T-helper 22 cell (primary cell): ENCODE data around the gene NECAB2.

ENCODE experiments used
- DNase-seq: peaks from one replicate; pipeline ENCODE4 v3.0.0-alpha.2; 2020; ENCODE audit warnings: low read depth

The NECAB2 gene

DNA sequence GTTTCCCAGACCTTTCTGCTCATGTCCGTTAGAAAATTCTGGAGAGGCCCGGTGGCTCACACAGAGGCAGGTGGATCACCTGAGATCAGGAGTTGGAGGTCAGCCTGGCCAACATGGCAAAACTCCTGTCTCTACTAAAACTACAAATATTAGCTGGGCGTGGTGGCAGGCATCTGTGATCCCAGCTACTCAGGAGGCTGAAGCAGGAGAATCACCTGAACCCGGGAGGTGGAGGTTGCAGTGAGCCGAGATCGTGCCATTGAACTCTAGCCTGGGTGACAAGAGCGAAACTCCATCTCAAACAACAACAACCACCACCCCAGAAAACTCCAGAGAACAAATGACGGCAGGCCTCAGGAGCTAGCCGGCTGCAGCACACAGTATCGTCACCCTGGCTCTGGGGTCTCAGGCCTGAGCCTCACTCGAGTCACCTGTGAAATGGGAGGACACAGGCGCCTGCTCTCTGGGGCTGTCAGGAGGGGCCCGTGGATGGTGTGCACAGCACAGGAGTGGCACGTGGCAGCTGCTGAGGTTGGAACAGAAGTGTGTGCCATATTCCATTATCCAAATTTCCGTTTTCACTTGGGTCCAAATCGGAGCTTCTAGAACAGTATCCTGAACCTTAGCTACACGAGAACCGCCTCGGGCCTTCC, 77.9 kb downstream of the NECAB2 start:
- no peak for DNase-seq

DNA sequence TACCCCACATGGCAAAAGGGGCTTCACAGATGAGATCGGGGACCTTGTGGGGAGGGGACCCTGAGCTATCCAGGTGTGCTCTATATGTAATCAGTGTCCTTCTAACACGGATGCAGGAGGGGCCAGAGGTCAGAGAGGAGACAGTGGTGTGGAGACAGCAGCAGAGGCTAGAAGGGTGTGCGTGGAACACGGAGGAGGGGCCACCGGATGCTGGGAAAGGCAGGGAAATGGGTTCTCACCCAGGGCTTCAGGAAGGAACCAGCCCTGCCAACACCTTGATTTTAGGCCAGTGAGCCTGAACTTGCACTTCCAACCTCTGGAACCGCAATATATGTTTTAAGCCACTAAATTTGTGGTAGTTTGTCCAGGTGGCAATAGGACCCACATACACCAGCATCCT, 79.2 kb downstream of the NECAB2 start:
- DNase-seq, result no peak

DNA sequence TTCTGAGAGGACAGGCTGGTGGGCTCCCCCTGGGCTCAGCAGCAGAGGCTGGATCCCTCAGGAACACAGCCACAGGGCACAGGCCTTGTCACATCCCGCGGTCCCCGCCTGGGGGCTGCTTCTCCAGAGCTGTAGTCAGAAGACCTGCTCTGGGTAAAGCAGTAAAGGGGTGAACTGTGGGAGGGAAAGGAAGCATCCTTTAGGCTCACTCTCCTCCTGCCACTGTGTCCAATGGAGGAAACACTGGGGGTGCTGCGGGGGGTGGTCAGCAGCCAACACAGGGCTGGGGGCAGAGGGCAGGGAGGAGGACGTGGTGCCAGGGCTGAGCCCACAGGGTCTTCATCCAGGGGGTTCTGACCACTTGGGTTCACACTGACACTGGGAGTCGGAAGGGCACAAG, 79.6 kb downstream of the NECAB2 start:
- no peak for DNase-seq

DNA sequence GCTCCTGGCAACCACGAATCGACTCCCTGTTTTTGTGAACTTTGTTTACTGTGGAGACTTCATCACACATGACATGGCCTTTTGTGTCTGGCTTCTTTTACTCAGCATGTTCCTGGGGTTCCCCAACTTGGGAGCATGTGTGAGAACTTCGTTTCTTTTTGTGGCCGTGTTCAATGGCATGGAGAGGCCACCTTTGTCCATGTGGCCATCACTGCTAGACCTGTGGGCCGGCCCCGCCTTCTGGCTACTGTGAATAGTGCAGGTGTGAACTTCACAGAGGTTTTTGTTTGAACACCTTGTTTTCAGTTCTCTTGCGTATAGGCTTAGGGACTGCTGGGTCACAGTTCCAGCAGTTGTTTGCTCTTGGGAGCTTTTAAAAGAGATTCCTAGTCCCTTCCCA, 80.2 kb downstream of the NECAB2 start:
- DNase-seq, result no peak

DNA sequence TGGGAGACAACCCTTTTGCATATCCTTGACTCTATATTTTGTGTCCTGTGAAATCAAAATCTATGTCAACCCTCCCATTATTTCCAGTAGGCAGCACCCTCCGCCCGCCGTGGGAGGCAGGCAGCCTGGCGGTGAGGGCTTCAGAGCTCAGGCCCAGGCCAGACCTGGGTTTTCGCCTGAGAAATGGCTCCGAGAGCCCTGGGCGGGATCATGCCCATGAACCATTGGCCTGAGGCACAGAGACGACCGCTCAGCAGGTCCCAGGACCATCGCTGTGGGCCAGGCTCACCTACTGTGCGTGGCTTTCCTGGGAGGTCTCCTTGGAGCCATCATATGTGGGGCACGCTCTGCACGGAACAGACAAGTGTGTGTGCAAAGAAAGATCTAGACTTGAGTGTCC, 80.8 kb downstream of the NECAB2 start:
- no peak for DNase-seq

DNA sequence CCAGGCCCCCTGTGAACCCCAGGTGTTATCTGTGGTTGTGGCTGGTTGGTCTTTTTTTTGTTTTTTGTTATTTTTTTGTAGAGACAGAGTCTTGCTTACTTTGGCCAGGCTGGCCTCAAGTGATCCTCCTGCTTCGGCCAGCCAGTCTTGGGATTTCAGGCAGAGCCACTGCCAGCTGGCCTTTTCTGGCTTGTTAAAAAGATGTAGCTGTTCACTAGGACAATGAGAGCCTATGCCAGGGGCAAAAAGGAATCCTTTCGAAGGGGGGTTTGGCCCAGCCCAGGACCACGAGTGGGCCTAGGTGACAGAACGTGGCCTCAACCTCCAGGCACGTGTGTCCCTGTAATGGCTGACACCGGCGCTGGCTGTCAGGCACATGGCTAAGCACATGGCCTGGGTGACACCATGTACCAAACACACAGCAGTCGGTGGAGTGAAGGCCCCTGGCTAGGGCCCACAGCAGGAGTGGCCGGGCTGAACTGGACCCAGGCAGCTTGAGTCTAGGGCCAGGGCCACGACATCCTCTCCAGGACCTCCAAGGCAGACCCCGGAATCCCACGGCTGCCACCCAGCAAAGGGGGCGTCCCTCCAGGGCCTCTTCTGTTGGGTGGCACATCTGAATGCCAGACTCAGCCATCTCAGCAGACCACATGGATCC, 81.5 kb downstream of the NECAB2 start:
- DNase-seq, result no peak

DNA sequence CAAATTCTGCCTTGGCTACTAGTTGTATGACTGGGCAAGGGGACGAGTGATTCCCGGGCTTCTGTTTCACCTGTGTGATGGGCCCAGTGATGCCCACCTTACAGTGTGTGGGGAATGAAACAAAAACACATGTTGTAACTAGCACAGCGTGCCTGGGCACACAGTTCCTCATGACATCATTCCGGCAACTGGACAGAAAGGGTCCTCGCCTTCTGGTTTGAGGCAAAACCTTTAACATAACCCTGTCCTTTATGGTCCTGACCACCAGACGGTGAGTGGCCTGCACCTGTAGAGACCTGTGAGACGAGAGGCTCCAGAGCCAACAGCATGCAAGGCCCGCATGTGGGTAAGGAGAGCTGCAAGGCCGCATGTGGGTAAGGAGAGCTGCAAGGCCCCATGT, 82.3 kb downstream of the NECAB2 start:
- DNase-seq, result no peak

DNA sequence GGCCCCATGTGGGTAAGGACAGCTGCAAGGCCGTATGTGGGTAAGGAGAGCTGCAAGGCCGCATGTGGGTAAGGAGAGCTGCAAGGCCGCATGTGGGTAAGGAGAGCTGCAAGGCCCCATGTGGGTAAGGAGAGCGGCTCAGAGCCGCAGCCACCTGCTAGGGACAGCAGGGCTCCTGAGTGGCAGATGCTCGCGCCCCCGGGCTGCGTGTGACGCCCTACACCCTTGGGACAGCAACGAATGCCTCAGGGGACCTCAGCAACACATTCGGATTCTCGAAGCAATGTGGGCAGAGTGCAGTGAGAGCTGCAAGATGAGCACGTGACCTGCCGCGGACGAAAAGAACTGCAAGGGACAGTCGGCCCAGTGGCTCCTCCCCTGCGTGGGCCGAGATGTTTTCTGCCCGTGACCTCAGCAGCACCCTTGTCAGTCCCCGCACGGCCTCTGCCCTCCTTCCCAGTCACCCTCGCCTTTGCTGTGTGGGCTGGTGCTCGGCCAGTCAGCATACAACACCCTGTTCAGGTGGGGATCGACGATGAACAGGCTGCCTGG, 84.1 kb downstream of the NECAB2 start:
- DNase-seq, result no peak
